Muscle layer of colon (tissue), 2 donors: ENCODE measurements around the gene GRAMD4.

ENCODE experiments used
- H3K27ac ChIP-seq: one replicate; pipeline ENCODE4 v1.7.0; 2013; ENCODE audit warnings: low read depth, mild to moderate bottlenecking, low read length, moderate library complexity
- H3K27me3 ChIP-seq, 2 donors: one replicate each; pipeline ENCODE4 v1.7.0; 2013; ENCODE audit warnings: low read length in 2 of 2, mild to moderate bottlenecking in 2 of 2; ENCODE audit not compliant: insufficient read depth in 2 of 2, control insufficient read depth in 1 of 2
- H3K36me3 ChIP-seq: one replicate; pipeline ENCODE4 v1.7.0; 2013; ENCODE audit warnings: mild to moderate bottlenecking, low read length; ENCODE audit not compliant: insufficient read depth
- H3K4me1 ChIP-seq: one replicate; pipeline ENCODE4 v1.7.0; 2013; ENCODE audit warnings: mild to moderate bottlenecking, low read length; ENCODE audit not compliant: insufficient read depth
- H3K4me3 ChIP-seq, 2 donors: one replicate each; pipeline ENCODE4 v1.7.0; 2013; ENCODE audit warnings: low read length in 2 of 2, low read depth in 1 of 2, mild to moderate bottlenecking in 1 of 2, moderate library complexity in 1 of 2
- H3K9ac ChIP-seq: one replicate; pipeline ENCODE4 v1.7.0; 2013; ENCODE audit warnings: low read length
- H3K9me3 ChIP-seq: one replicate; pipeline ENCODE4 v1.7.0; 2013; ENCODE audit warnings: mild to moderate bottlenecking, low read length
- donor health status: abdominal sarcoma.
- donor health status: Adenocarcinoma of cecum.

The GRAMD4 gene

DNA sequence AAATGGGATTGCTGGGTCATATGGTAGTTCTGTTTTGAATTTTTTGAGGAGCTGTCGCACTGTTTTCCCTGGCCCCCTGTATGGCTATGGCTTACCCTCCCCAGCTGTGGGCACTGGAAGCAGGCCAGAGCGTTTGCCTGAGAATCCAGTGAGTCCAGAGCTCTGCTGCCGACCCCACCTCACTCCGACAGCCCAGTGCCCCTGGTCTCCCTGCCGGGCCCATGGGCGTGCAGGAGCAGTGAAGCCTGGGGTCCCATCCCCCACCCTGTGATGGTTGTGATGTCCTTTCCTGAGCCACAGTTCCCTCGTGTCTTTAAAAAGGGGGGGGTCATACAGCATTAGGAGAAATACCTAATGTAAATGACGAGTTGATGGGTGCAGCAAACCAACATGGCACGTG lies 13.3 kb upstream of the GRAMD4 start:
- Histone ChIP-seq H3K9me3 (no peaks in the 10 kb centered on the region), H3K4me3 (no peak overlapping the region), H3K36me3 (no peaks in the 10 kb centered on the region), H3K27ac (no peak overlapping the region), H3K27me3 (no peaks in the 10 kb centered on the region), H3K4me1 (no peaks in the 10 kb centered on the region), H3K9ac (no peak overlapping the region)

DNA sequence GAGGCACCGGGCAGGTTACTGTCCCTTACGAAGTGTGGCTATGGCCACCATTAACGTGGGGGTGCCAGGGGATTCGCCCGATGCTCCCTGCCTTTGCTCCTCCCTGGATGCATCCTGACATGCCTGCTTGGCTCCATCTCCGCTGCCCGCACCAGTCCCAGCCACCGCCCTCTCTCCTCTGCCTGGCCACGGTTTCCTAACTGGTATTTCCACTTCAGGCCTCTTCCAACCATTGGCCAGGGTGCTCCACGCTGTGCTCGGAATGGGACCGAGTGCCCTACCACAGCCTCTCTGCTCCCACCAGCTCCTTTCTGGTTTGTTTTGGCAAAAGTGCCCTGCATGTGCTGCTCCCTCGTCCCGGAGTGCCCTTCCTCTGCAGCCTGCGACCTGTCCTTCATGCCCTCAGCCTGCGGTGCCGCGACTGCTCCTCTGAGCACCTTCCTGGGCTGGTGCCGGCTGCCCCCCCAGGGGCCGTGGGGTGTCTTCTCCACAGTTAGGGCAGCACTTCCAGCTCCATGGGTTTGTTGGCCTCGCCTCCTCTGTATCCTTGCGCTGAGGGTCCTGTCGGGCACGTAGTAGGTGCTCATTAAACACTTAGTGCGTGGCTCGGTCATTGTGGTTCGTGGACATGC lies 12.6 kb upstream of the GRAMD4 start:
- Histone ChIP-seq H3K9me3 (no peaks in the 10 kb centered on the region), H3K9ac (no peak overlapping the region), H3K36me3 (no peaks in the 10 kb centered on the region), H3K4me3 (no peak overlapping the region), H3K27me3 (no peaks in the 10 kb centered on the region), H3K27ac (no peak overlapping the region), H3K4me1 (no peaks in the 10 kb centered on the region)

DNA sequence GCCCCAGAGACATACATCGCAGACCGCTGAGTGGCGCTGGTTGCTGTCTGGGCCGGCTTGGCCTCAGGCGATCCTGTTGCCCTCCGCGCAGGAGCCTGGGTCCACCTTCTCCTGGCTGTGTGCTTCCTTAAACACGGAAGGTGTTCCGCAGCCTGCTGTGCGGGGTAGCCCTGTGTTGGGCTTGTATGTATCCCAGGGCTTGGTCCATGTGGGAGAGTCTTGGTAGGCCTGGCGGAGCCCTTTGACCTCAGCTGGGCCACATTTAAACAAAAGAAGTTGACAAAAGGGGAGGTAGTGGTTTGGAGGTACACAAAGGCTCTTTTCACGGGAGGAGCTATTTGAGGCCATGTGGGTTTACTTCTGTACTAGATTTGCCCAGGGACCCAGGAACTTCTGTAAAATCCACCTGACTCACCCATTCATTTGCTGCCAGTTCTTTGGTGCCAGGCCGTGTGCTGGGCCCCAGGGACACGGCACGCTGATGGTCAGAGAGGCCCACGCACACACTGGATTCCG lies 11.0 kb upstream of the GRAMD4 start:
- H3K36me3 ChIP-seq = no peaks in the 10 kb centered on the region
- no peaks in the 10 kb centered on the region for H3K9me3 ChIP-seq
- no peaks in the 10 kb centered on the region for H3K4me1 ChIP-seq
- H3K9ac ChIP-seq = no peak overlapping the region
- no peak overlapping the region for H3K4me3 ChIP-seq
- H3K27ac ChIP-seq = no peak overlapping the region
- H3K27me3 ChIP-seq = no peaks in the 10 kb centered on the region

DNA sequence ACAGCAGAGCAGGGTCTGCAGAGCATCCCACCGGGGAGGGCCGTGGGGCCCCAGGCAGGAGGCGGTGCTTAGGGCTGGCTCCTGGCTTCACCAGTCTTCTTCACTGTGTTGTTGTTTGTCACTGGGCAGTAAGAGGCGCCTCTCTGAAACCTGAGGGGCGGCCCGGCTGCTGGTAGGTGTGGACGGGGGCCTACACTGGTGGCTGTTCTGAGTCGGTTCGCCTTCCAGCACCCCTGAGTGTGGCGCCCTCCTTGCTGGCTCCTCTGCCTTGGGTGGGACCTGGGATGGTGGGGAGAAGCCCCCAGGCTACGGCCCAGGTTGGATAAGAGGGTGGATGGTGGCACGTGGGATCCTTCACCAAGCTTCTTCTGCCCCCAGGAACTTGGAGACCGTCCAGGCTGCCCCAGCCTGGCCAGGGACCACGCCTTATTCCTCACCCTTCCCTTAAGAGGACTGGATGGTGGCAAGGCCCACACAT lies 10.4 kb upstream of the GRAMD4 start:
- Histone ChIP-seq H3K9ac (no peak overlapping the region), H3K4me1 (no peaks in the 10 kb centered on the region), H3K4me3 (no peak overlapping the region), H3K27me3 (no peaks in the 10 kb centered on the region), H3K27ac (no peak overlapping the region), H3K36me3 (no peaks in the 10 kb centered on the region), H3K9me3 (no peaks in the 10 kb centered on the region)

DNA sequence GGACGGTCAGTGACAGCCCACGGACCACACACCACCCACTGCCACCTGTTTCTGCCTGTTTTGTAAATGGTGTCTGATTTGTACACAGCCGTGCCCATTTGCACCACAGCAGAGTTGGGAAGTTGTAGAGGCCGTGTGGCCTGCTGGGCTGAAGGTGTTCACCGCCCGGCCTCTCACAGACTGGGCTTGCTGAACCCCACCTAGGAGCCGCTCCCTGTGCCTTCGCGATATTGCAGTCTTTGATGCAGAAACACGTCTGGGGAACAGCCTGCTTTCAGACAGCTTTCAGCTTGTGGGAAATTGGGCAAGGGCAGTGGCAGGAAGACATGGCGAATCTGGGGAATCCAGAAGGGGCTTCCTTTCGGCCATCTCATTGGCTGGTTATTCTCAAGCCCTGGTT lies 9.8 kb upstream of the GRAMD4 start:
- no peaks in the 10 kb centered on the region for H3K27me3 ChIP-seq
- no peaks in the 10 kb centered on the region for H3K4me1 ChIP-seq
- H3K4me3 ChIP-seq = no peak overlapping the region
- H3K9me3 ChIP-seq = no peaks in the 10 kb centered on the region
- no peak overlapping the region for H3K27ac ChIP-seq
- no peaks in the 10 kb centered on the region for H3K36me3 ChIP-seq
- H3K9ac ChIP-seq = no peak overlapping the region

DNA sequence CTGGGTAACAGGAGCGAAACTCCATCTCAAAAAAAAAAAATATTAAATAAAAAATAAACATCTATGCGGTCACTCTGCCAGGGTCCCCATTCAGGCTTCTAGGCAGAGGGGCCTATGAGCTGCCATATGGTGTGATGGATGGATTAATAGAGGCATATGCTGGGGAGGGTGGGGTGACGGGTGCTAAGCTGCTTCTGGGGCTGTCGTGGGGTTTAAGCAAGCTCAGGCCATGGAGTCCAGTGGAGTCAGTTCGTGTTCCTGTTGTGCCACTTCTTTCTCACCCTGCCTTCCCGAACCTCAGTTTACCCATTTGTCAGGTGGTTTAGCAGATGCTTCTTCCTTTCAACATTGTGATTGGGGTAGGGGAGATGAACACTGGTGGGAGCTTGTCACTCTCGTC lies 9.0 kb upstream of the GRAMD4 start:
- no peaks in the 10 kb centered on the region for H3K4me1 ChIP-seq
- H3K9me3 ChIP-seq = no peaks in the 10 kb centered on the region
- H3K27me3 ChIP-seq = no peaks in the 10 kb centered on the region
- H3K36me3 ChIP-seq = no peaks in the 10 kb centered on the region
- no peak overlapping the region for H3K27ac ChIP-seq
- no peak overlapping the region for H3K9ac ChIP-seq
- H3K4me3 ChIP-seq = no peak overlapping the region

DNA sequence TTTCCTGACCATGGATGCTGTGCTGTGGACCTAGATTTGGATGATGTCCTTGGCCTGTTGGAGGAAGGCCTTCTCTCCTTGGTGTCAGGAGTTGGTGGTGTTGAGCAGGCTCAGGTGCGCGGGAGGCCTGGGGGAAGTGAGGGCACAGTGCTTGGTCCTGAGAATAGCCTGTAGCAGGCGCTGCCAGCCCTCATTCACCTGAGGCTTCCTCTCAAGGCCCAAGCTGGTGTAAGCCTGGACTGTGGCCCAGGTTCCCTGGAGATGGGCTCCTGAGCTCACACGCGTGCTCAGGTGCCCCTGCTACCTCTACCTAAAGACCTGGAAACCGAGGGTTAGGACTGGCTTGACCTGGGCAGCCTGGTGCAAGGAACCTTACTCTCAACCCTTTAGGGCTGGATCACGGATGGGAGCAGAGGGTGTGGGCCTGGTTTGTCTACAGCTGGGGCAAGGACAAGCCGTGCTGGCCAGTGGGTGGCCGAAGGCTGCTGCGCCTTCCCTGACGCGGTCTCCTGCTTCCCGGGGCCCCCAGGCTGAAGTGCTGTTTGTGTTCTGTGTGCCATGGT lies 7.8 kb upstream of the GRAMD4 start:
- Histone ChIP-seq H3K4me1 (peaks cover 3% of the 10 kb centered on the region), H3K27me3 (no peaks in the 10 kb centered on the region), H3K4me3 (no peak overlapping the region), H3K9ac (no peak overlapping the region), H3K27ac (no peak overlapping the region), H3K36me3 (no peaks in the 10 kb centered on the region), H3K9me3 (no peaks in the 10 kb centered on the region)

DNA sequence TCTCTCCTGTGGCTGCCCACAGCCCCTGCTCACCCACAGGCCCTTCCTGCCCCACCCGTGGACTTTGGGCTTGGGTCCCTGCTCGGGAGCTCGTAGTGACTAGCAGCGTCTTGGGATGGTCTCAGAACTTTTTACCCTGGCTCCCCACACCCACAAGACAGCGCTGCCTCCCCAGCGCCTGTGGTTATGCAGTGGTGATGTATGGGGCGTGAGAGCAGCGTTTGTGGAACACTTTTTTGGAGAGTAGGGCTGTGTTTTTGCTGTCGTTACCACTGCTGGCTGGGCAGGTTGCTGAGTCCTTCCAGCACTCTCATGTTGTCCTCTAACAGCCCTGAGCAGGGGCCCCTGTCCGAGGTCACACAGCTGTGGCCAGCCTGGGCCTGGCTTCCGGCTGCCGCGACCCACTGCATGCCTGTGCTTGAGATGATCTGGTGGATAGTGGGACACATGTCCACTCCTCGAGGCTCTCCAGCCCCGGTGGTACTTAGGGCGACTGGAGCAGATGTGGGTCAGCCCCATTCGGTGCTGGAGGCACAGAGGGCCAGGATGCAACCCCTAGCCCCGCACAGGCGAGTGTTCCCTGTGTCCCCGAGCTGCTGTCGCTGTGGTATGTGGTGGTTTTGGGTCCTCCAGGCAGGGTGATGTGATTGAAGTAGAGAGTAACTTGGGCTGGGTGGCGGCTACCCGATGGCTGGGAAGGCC lies 7.1 kb upstream of the GRAMD4 start:
- Histone ChIP-seq H3K4me3 (no peak overlapping the region), H3K4me1 (peaks cover 10% of the 10 kb centered on the region), H3K27ac (no peak overlapping the region), H3K36me3 (no peaks in the 10 kb centered on the region), H3K9me3 (no peaks in the 10 kb centered on the region), H3K9ac (no peak overlapping the region), H3K27me3 (no peaks in the 10 kb centered on the region)

DNA sequence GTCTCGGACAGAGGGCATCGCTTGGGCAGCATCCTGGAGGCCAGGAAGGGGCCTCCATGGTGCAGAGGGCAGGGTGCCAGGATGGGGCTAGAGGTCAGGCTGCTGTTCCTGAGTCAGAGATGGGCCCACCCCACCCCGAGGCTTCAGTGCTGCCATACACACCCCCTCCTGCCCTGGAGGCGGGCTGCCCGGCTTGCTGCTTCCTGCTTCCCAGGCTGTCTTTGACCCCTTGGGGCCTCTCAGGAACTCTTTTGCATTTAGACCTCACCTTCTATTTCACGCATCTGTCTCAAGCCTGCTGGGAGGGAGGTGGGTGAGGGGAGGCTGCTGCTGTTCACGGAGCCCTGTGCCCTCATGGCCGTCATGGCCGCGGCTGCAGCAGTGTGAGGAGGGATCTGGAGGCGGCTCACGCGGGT lies 6.6 kb upstream of the GRAMD4 start:
- Histone ChIP-seq H3K27me3 (no peaks in the 10 kb centered on the region), H3K4me1 (peaks cover 13% of the 10 kb centered on the region), H3K9me3 (no peaks in the 10 kb centered on the region), H3K36me3 (no peaks in the 10 kb centered on the region), H3K9ac (no peak overlapping the region), H3K27ac (no peak overlapping the region), H3K4me3 (no peak overlapping the region)

DNA sequence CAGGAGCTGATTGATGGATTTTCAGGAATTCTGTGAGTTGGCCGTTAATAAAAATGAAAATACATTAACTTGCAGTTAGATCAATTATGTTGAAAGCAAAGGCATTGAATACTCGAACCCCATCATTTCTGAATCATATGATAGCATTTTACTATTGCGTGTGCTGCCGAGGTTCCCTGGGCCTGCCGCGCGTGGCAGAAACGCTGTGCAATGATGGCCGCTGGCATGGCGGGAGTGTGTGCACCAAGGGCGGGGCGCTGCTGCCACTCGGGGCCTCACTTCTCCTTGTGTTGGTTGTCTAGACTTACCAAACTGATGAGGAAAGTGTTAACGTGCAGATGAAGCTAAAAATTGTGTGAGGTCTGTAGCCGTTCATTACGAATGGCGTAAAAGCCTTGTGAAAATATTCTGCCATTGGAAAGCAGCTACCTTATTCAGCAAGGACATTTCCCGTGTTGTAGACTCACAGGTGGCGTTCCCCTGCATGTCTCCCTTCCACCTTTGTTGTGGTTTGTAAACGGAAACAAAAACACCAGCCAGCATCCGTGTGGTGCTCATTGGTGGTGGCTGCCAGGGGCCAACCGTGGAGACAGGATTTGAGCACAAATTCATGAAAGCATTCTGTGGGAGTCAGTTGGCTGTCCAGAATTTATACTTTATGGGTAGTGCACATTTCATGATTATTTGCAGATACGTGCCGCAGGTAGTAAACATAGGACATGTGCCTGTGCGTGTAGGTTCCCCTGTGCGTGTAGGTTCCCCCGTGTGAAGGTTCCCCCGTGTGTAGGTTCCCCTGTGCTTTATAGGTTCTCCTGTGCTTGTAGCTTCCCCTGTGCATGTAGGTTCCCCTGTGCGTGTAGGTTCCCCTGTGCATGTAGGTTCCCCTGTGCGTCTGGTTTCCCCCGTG lies 5.9 kb upstream of the GRAMD4 start:
- Histone ChIP-seq H3K4me1 (peaks cover 18% of the 10 kb centered on the region), H3K27ac (no peak overlapping the region), H3K27me3 (no peaks in the 10 kb centered on the region), H3K36me3 (no peaks in the 10 kb centered on the region), H3K4me3 (no peak overlapping the region), H3K9ac (no peak overlapping the region), H3K9me3 (no peaks in the 10 kb centered on the region)
